AG09309 (cell line): ENCODE data around the gene MTHFD1L.

ENCODE experiments used
- DNase-seq: peaks from one replicate; pipeline ENCODE4 v3.0.0-alpha.2; 2010; ENCODE audit warnings: low read depth
- H3K4me3 ChIP-seq: 2 replicates; pipeline ENCODE4 v1.5.1; 2011; ENCODE audit warnings: mild to moderate bottlenecking, low read depth, low read length, moderate library complexity; ENCODE audit not compliant: control insufficient read depth
- TF ChIP-seq, protein P1 (sequence below): IDR thresholded peaks from 2 replicates; pipeline ENCODE4 v1.5.1; 2011; ENCODE audit warnings: mild to moderate bottlenecking, low read depth, low read length, inconsistent platforms; ENCODE audit not compliant: insufficient read depth, control insufficient read depth; ENCODE audit errors: missing control alignments

Gene MTHFD1L

GRCh38 chr6:150866991-150867501 is 1.5 kb downstream of the MTHFD1L start:
- peak overlapping the region; percentile 71 for H3K4me3 ChIP-seq
- DNase-seq: no peak

GRCh38 chr6:150868759-150869158 is 3.3 kb downstream of the MTHFD1L start:
- TF ChIP-seq, protein P1, sequence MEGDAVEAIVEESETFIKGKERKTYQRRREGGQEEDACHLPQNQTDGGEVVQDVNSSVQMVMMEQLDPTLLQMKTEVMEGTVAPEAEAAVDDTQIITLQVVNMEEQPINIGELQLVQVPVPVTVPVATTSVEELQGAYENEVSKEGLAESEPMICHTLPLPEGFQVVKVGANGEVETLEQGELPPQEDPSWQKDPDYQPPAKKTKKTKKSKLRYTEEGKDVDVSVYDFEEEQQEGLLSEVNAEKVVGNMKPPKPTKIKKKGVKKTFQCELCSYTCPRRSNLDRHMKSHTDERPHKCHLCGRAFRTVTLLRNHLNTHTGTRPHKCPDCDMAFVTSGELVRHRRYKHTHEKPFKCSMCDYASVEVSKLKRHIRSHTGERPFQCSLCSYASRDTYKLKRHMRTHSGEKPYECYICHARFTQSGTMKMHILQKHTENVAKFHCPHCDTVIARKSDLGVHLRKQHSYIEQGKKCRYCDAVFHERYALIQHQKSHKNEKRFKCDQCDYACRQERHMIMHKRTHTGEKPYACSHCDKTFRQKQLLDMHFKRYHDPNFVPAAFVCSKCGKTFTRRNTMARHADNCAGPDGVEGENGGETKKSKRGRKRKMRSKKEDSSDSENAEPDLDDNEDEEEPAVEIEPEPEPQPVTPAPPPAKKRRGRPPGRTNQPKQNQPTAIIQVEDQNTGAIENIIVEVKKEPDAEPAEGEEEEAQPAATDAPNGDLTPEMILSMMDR: no peak
- DNase-seq: no peak
- no peak overlapping the region for H3K4me3 ChIP-seq

More at GRCh38 chr6:150866991-150867501, 1.5 kb downstream of the MTHFD1L start:
- TF ChIP-seq, protein P1: no peak

DNA sequence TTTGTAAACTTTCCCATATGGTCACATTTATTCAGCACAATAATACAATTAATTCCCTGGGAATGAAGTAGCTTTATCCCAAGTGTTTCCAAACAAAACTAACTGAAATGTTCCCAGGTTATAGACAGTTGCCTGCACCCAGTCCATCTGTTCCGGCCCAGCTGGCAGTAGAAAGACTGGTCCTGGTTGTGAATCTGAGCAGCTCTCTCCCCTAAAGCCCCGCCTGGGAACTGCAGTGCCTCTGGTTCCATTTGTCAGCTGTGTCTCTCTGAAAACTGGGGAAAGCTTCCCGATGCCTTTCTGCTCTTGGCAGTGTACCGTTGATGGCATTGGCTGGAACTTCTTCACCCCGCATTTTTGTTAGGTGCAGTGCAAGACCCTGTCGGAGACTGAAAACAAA is 8.7 kb downstream of the MTHFD1L start:
- DNase-seq: no peak
- no peak overlapping the region for H3K4me3 ChIP-seq
- TF ChIP-seq, protein P1: no peak

- TF ChIP-seq, protein P1: no peak
- no peak for DNase-seq
- H3K4me3 ChIP-seq: no peak overlapping the region
These were observed 10.3 kb downstream of the MTHFD1L start for GRCh38 chr6:150875841-150876240.

DNA sequence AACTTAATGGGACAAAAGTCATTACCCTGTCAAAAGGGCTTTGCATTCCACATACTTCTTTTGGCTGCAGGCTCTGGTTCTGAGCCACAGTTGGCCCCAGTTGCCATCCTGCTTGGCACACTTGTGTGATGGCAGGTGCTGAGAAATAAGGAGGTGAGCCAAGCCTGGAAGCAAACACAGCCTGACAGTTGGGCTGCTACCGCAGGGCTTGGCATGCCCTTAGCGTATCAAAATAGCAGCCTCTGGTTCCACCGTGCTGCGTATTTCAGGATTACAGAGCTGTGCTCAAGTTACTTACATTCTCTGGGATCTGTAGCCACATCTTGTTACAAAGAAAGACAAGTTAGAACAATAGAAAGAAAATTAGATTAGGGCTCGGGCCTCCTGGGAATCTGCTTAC is 11.1 kb downstream of the MTHFD1L start:
- TF ChIP-seq, protein P1: no peak
- no peak for DNase-seq
- no peak overlapping the region for H3K4me3 ChIP-seq

DNA sequence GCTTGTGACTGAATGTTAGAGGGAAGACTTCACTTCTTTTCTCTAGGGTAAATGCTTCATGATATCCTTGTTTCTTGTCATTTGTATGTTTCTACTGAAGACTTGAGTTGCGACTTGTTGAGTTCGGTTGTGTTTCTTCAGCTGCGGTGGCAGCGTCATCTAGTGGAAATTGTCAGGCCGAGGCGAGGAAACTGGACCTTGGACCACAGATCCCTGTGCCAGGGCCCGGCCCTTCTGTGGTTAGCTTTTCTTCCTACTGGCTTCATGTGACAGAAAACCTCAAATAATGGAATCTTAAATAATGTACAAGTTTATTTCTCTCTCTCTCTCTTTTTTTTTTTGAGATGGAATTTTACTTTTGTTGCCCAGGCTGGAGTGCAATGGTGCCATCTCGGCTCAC is 12.4 kb downstream of the MTHFD1L start:
- no peak for DNase-seq
- no peak overlapping the region for H3K4me3 ChIP-seq
- TF ChIP-seq, protein P1: no peak
